HG03432 (cell line): ENCODE results near the gene RCBTB2.

Source experiments
- ATAC-seq: cut with Tn5 transposase; IDR thresholded peaks from one replicate; pipeline ENCODE4 v1.9.1; 2021; ENCODE audit warnings: mild to moderate bottlenecking, moderate library complexity; ENCODE audit not compliant: unreplicated experiment

Gene RCBTB2

DNA sequence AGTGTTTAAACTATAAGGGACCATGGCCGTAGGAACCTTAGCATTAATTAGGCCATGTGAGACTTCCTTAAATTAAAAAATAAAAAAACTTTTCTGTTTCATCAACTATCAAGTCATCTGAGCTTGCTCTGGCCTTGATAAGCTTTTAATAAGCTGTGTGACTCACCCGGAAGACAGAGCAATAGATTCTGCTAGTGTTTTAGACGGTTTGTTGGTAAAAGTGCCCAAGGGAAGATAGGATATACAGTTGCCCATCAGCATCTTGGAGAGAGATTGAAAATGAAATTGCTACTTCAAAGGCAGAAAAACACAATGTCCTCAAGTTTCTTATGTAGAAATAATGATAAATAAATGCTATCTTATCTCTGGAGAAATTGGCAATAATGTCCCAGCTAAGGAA is 31.2 kb upstream of the RCBTB2 start:
- ATAC-seq: no peak

- ATAC-seq: no peak
These were observed 30.7 kb upstream of the RCBTB2 start for GRCh38 chr13:48563626-48564025.

- ATAC-seq: peak; percentile 97
These were observed 29.6 kb upstream of the RCBTB2 start for GRCh38 chr13:48562296-48563066.

DNA sequence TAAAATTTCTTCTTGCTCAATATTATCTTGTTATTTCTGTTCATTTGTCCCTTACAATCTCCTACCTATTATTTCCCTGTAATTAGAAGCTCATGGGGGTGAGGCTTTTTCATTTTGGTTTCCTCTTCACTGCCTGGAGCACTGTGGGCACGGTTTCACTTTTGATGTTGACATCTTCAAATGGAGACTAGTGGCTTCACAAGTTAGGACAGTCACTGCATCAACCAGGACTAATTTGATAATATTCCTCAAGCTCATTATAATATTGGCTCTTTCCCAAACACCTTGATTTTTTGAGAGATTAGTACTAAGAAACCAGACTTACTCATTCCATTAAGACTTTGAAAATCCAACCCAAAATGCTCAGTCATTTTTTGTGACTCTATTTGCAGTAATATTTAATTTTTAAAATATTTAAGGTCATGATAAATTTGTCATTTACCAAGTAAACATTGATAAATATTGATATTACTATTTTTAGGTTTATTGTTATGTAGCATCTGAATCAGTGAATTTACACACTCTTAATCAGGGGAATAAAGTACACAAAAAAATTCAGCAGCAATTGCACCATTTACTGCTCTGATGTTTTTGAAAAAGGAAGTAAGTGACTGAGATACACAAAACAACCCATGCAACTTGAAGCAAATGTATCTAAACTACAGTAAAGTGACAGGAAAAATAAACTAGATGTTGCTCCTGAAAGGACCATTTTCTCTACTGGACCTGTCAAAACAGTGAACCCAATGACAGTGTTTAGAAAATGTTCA is 28.8 kb upstream of the RCBTB2 start:
- ATAC-seq: peak; percentile 26

DNA sequence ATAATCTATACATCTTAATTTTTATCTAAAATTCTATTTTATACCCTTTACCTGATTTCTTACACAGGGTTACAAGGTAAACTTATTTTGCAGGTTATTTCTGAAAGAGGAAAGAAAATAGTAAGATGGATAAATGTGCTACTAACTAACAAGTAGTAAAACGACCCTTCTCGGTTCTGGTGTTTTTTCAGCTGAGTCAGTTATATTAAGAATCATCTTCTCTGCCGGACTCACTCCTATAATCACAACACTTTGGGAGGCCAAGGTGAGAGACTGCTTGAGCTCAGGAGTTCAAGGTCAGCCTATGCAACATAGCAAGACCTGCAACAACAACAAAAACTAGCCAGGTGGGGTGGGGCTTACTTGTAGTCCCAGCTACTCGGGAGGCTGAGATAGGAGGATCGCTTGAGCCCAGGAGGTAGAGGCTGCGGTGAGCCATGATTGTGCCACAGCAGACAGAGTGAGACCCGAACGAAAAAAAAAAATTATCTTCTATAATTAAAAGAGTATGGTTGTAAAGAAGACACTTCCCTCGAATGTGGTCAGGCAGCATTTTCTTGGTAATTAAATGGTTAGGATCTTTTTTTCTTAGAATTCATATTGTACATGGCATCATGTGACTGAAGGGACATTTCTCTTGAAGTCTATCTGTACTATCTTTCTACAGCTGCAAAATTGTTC is 27.9 kb upstream of the RCBTB2 start:
- no peak for ATAC-seq

DNA sequence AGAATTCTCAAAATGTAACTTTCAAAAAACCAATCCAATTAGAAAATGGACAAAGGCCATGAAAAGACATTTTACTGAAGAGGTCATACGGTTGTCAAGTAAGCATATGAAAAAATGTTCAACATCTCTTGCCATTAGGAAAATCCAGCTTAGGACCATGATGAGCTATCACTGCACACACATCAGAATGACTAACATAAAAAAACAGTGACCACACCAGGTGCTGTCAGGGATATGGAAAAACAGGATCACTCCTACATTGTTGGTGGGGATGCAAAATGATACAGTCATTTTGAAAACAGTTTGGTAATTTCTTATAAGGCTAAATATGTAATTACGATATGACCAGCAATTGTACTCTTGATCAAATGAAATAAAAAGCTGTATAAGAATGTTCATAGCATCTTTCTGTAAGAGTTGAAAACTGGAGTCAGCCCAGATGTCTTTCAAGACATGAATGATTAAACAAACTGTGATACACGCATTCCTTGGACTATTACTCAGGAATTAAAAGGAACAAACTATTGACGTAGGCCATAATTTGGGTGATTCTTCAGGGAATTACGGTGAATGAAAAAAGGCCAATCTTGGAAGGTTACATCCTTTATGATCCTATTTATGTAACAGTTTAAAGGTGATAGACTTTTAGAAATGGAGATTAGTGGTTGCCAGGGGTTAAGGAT is 26.9 kb upstream of the RCBTB2 start:
- ATAC-seq: no peak

- no peak for ATAC-seq
These were observed 23.9 kb upstream of the RCBTB2 start for GRCh38 chr13:48556817-48557216.

DNA sequence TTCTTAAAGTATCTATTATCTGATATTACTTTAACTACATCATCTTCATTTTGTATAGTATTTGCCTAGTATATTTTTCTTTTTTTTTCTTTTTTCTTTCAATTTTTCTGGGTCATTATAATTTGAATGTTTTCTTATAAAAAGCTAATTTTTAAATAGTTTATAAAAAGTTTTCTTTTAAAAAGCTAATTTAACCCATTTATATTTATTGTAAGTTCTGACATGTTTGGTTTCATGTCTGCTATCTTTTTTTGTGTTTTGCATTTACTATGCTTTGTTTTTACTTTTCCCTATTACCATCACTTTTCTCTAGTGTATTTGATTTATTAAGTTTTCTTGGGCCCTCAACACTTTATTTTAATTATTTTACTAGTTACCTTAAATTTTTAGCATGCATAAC is 22.6 kb upstream of the RCBTB2 start:
- ATAC-seq: no peak

DNA sequence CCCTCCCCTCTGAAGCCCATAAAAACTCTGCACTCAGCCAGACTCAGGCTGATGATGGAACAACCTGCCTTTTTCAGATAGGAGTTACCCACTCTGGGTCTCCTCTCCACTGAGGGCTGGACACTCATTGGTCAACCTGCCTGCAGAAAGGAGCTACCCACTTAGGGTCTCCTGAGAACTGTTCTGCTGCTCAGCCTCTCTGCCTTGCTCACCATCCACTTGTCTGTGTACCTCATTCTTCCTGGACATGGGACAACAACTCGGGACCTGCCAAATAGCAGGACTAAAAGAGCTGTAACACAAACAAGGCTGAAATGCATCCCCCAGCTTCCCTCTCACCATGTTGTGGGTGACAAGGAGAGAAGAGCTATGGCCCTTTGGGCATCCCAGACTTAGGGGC is 18.4 kb upstream of the RCBTB2 start:
- ATAC-seq: no peak

- ATAC-seq: no peak
These were observed 16.8 kb upstream of the RCBTB2 start for GRCh38 chr13:48549658-48550057.

DNA sequence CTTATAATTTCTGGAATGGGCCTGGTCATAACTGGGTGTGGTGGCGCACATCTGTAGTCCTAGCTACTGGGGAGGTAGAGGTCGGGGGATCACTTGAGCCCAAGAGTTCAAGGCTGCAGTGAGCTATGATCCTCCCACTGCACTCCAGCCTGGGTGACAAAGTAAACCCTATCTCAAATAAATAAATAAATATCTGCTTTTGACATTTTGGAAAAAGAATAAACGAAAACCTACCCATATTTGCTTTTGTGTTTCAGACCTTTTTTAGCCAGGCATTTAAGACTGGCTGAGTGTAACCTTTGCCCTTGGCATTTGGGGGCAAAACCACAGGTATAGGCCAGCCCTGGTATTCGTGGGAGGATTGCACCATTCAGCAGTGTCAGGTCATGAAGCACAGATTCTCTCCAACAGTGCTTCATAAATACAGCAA is 14.8 kb upstream of the RCBTB2 start:
- no peak for ATAC-seq

DNA sequence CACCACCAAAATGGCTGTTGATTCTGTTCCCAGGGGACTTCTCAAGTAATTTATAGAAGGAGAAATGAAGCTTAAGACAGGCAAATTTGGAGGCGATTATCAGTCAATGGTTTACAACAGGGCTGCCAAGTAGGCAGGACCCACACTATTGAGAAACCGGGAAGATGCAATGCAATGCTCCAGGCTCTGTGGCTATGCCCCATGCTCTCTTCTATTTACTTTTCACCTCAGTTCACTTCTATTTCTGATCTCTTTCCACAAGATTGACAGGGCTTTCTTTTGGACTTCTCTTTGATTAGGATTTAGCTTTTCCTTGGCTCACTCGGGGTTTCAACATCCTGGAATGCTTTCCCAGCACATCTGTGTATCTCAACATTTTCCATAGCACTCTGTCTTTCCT is 12.7 kb upstream of the RCBTB2 start:
- ATAC-seq: no peak

GRCh38 chr13:48542581-48543341 is 9.9 kb upstream of the RCBTB2 start:
- ATAC-seq: no peak

- no peak for ATAC-seq
These were observed 9.3 kb upstream of the RCBTB2 start for GRCh38 chr13:48542138-48542537.

- ATAC-seq: no peak
These were observed 6.7 kb upstream of the RCBTB2 start for GRCh38 chr13:48539550-48539949.

DNA sequence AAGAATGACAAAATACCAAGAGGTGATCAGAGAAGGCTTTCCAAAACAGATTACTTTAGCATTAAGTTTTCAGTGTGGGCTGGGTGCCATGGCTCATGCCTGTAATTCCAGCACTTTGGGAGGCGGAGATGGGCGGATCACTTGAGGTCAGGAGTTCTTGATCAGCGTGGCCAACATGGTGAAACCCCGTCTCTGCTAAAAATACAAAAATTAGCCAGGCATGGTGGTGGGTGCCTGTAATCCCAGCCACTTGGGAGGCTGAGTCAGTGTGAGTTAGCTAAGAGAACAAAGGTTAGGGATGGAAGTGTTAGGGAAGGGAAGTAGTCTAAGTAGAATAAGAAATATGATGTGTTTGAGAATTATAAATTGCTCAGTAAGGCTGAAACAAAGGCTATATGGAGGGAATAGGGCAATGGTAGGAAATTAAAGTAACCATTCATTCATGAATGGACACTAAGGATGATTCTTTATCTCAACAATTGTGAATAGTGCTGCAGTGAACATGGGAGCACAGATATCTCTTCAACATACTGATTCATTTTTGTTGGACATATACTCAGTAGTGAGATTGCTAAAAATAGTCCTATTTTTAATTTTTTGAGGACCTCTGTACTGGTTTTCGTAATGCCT is 3.9 kb upstream of the RCBTB2 start:
- no peak for ATAC-seq

DNA sequence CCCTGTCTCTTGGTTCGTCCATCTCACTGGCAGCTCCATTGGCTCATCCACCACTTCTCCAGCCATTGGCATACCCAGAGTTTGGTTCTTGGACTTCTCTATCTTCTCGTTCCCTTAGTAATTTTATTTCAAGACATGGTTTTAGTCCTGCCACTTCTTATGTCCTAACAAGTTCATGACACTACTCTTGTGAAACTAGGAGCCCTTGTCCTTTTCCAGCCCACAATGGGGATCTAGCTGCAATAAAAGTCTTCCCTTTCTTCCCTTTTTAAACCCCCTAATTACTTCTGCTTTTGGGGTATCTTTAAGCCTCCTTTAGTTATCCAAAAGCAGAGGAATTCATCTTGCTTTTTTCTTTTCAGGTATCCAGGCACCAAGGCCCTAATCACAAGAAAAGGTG is 2.9 kb upstream of the RCBTB2 start:
- ATAC-seq: no peak

DNA sequence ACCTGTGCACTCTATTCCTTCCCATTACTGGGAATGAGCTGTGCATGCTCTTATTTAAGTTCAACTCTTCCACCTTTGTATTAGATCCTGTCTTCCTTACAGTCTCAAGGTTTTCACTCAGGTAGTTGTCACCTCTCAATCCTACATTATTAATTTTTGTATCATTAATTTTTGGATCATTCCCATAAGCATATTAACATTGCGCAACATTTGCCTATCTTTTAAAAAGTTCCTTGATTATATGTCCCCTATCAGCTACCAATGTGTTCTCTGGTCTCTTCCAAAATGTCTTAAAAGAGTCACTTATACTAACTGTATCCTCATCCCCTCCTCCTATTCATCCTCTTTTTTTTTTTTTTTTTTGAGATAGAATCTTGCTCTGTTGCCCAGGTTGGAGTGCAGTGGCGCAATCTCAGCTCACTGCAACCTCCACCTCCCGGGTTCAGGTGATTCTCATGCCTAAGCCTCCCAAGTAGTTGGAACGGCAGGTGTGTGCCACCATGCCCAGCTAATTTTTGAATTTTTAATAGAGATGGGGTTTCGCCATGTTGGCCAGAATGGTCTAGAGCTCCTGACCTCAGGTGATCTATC is 2.1 kb upstream of the RCBTB2 start:
- ATAC-seq: no peak

DNA sequence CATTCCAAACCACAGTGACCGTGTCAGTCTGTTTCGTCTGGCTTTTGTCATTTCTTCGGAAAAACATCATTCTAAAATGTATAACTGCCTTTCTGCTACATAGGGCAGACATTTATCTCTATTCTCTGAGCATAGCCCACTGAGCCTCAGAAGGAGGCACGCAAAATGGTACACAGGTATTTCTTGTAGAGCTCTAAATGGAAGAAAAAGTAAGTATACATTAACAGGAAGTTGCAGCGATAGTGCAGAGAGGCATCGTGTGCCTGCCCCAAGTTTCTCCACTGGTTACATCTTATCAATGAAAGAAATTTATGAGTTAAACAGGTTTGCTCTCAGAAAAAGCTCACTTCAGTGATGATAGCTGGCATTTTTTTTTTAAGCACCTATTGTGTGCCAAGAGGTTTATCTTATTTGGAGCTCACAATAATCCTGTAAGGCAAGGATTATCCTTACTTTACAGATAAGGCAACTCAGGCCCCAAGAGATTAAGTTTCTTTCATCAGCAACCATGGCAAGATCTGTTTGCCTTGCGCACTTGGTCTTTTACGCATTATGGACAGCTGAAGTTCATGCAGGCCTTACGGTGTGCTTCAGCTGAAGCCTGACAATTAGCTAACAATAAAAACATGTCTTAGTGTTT is 1.2 kb upstream of the RCBTB2 start:
- no peak for ATAC-seq

- ATAC-seq: no peak
These were observed 699 bp downstream of the RCBTB2 start for GRCh38 chr13:48532256-48532505.
